Measurements from ENCODE around the gene DGKH. TPM values are rescaled to one million over a fixed set of nuclear protein-coding genes. Genes with fewer than 3 reads are reported as not detected.

The DGKH gene
- total RNA-seq, 1 donor from 2014 or later: 45.1 TPM

DNA sequence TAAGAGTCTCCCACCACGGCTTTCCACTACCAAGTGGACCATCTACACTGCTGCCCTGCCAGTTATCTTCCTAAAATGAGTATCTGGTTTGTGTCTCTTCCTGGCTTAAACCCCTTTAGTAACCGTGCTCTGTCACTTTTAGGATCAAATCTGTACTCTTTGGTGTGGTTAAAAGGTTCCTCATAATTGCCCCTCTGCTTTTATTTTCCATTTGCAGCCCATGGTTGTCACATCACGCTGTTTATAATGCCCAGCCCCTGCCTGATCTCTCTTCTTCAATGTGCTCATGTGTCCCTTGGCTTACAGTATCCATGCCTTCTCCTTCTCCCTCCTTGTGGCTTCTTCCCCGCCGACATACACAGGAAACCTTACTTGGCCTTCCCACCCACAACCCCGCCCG lies 100.1 kb downstream of the DGKH start:
- Mint-ChIP-seq H3K27ac (ENCODE audit: unreplicated experiment) (no peak overlapping the region), H3K27me3 (ENCODE audit: unreplicated experiment) (peaks cover 7% of the 10 kb centered on the region)
- TF ChIP-seq, protein P1, sequence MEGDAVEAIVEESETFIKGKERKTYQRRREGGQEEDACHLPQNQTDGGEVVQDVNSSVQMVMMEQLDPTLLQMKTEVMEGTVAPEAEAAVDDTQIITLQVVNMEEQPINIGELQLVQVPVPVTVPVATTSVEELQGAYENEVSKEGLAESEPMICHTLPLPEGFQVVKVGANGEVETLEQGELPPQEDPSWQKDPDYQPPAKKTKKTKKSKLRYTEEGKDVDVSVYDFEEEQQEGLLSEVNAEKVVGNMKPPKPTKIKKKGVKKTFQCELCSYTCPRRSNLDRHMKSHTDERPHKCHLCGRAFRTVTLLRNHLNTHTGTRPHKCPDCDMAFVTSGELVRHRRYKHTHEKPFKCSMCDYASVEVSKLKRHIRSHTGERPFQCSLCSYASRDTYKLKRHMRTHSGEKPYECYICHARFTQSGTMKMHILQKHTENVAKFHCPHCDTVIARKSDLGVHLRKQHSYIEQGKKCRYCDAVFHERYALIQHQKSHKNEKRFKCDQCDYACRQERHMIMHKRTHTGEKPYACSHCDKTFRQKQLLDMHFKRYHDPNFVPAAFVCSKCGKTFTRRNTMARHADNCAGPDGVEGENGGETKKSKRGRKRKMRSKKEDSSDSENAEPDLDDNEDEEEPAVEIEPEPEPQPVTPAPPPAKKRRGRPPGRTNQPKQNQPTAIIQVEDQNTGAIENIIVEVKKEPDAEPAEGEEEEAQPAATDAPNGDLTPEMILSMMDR (IDR thresholded peaks at IDR 0.05; ENCODE audit: unreplicated experiment): no peak

GRCh38 chr13:42149136-42149535 lies 100.7 kb downstream of the DGKH start:
- DNase-seq (ENCODE audit: low spot score): no peak
- TF ChIP-seq, protein P1 (IDR thresholded peaks at IDR 0.05; ENCODE audit: unreplicated experiment): no peak
- no peaks in the 10 kb centered on the region for H3K9me3 Mint-ChIP-seq (ENCODE audit: unreplicated experiment)
- peaks cover 19% of the 10 kb centered on the region for H3K4me1 Mint-ChIP-seq (ENCODE audit: unreplicated experiment)
- H3K36me3 Mint-ChIP-seq (ENCODE audit: low read depth, unreplicated experiment): peaks cover 27% of the 10 kb centered on the region
- no peak overlapping the region for H3K4me3 Mint-ChIP-seq (ENCODE audit: unreplicated experiment)
- peaks cover 7% of the 10 kb centered on the region for H3K27me3 Mint-ChIP-seq (ENCODE audit: unreplicated experiment)
- H3K27ac Mint-ChIP-seq (ENCODE audit: unreplicated experiment): no peak overlapping the region

More for the DNA sequence above, 100.1 kb downstream of the DGKH start:
- no peak for DNase-seq (ENCODE audit: low spot score)
- no peaks in the 10 kb centered on the region for H3K9me3 Mint-ChIP-seq (ENCODE audit: unreplicated experiment)
- H3K4me1 Mint-ChIP-seq (ENCODE audit: unreplicated experiment): peaks cover 19% of the 10 kb centered on the region
- peaks cover 24% of the 10 kb centered on the region for H3K36me3 Mint-ChIP-seq (ENCODE audit: low read depth, unreplicated experiment)
- H3K4me3 Mint-ChIP-seq (ENCODE audit: unreplicated experiment): peak overlapping the region; percentile 11

GRCh38 chr13:42151781-42152180 lies 103.3 kb downstream of the DGKH start:
- no peak overlapping the region for H3K27ac Mint-ChIP-seq (ENCODE audit: unreplicated experiment)
- no peak for DNase-seq (ENCODE audit: low spot score)
- H3K4me1 Mint-ChIP-seq (ENCODE audit: unreplicated experiment): peaks cover 14% of the 10 kb centered on the region
- H3K27me3 Mint-ChIP-seq (ENCODE audit: unreplicated experiment): peaks cover 7% of the 10 kb centered on the region
- H3K36me3 Mint-ChIP-seq (ENCODE audit: low read depth, unreplicated experiment): peaks cover 26% of the 10 kb centered on the region
- H3K4me3 Mint-ChIP-seq (ENCODE audit: unreplicated experiment): no peak overlapping the region
- no peaks in the 10 kb centered on the region for H3K9me3 Mint-ChIP-seq (ENCODE audit: unreplicated experiment)
- TF ChIP-seq, protein P1 (IDR thresholded peaks at IDR 0.05; ENCODE audit: unreplicated experiment): no peak

DNA sequence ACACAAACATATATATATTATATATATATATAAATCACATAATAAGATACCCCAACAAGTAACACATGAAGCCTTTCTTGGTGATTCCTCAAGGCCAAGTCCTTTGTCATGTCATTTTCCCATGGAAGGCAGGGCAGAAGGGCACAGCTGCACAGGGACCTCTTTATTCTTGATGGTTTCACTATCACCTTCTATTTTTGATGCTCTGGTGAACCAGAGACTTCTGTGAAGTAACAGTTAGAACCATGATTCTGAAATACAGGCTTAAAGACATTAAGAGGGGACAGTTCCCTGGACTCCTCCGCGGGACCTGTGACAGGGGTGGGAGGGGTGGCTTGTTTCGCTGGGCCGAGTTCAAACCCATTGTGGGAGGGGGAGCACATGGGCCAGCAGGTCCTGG lies 104.0 kb downstream of the DGKH start:
- peaks cover 10% of the 10 kb centered on the region for H3K4me1 Mint-ChIP-seq (ENCODE audit: unreplicated experiment)
- no peaks in the 10 kb centered on the region for H3K9me3 Mint-ChIP-seq (ENCODE audit: unreplicated experiment)
- H3K27me3 Mint-ChIP-seq (ENCODE audit: unreplicated experiment): peaks cover 7% of the 10 kb centered on the region
- TF ChIP-seq, protein P1 (IDR thresholded peaks at IDR 0.05; ENCODE audit: unreplicated experiment): no peak
- no peak overlapping the region for H3K27ac Mint-ChIP-seq (ENCODE audit: unreplicated experiment)
- DNase-seq (ENCODE audit: low spot score): no peak
- peaks cover 23% of the 10 kb centered on the region for H3K36me3 Mint-ChIP-seq (ENCODE audit: low read depth, unreplicated experiment)
- no peak overlapping the region for H3K4me3 Mint-ChIP-seq (ENCODE audit: unreplicated experiment)

DNA sequence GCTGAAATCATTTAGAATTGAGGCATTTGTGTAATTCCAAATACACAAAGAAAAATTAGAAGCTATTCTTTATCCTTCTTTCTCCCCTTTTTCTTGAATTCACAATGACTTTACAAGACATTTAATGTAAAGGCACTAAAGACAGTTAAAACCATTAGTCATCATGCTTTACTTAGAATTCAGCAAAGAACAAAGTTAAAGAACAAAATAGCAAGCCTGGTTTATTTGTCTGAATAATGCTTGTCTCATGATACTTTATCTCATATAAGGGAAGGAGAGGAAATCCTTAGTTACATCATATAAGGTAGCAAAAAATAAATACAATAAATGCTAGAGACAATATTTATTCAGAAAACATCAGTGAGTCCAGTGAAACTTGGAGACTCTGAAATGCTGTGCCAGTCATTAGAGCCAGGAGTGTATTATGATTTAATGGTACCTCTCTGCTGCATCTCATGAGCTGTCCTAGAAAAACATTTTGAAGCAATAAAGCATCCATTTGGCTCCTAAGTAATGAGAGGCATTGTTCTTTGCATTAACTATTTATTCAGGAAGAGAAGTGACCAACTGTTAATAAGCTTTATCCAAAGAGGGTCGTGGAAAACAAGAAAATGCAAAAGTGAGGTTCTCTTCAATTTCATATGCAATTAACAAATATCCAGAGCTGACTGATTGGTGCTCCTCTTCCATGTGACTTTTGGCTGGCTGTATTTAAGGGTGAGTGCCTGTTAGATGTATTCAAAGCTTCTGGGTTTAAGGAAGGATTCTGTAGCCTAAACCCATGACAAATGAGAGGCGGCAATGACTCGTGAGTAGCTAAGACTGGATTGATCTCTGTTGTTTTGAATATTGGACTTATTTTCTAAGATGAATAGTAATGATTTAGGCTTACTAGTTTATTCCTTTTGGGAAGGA lies 105.0 kb downstream of the DGKH start:
- no peaks in the 10 kb centered on the region for H3K9me3 Mint-ChIP-seq (ENCODE audit: unreplicated experiment)
- H3K4me3 Mint-ChIP-seq (ENCODE audit: unreplicated experiment): no peak overlapping the region
- peaks cover 6% of the 10 kb centered on the region for H3K4me1 Mint-ChIP-seq (ENCODE audit: unreplicated experiment)
- no peak for DNase-seq (ENCODE audit: low spot score)
- TF ChIP-seq, protein P1 (IDR thresholded peaks at IDR 0.05; ENCODE audit: unreplicated experiment): no peak
- H3K36me3 Mint-ChIP-seq (ENCODE audit: low read depth, unreplicated experiment): peaks cover 20% of the 10 kb centered on the region
- no peak overlapping the region for H3K27ac Mint-ChIP-seq (ENCODE audit: unreplicated experiment)
- H3K27me3 Mint-ChIP-seq (ENCODE audit: unreplicated experiment): peaks cover 4% of the 10 kb centered on the region

Measured in endothelial cell (in vitro differentiated cells).